ENCODE results near the gene RAB3IL1. TPM values are rescaled to one million over a fixed set of nuclear protein-coding genes. Genes with fewer than 3 reads are reported as not detected.
A peak's percentile ranks its signal among the peaks of the same experiment; 100 is the strongest.

Gene RAB3IL1
- total RNA-seq, 1 donor from 2014 or later, result 10.6 TPM

- no peak for DNase-seq (ENCODE audit: low spot score in 2 of 2, unreplicated experiment in 2 of 2)
- Mint-ChIP-seq H3K4me3 (no peak overlapping the region), H3K36me3 (no peaks in the 10 kb centered on the region), H3K27me3 (ENCODE audit: low read depth) (peaks cover 8% of the 10 kb centered on the region), H3K4me1 (peaks cover 14% of the 10 kb centered on the region), H3K27ac (no peak overlapping the region), H3K9me3 (no peaks in the 10 kb centered on the region)
- TF ChIP-seq CTCF (IDR thresholded peaks at IDR 0.05; ENCODE audit: unreplicated experiment), result no peak
Observed at GRCh38 chr11:61872935-61873565, 44.3 kb downstream of the RAB3IL1 start.

GRCh38 chr11:61871158-61871597, 46.2 kb downstream of the RAB3IL1 start:
- peak overlapping the region; percentile 47 for H3K4me3 Mint-ChIP-seq
- peaks cover 8% of the 10 kb centered on the region for H3K27me3 Mint-ChIP-seq (ENCODE audit: low read depth)
- H3K9me3 Mint-ChIP-seq, result no peaks in the 10 kb centered on the region
- peak; percentile 88 for TF ChIP-seq CTCF (IDR thresholded peaks at IDR 0.05; ENCODE audit: unreplicated experiment)
- peaks cover 17% of the 10 kb centered on the region for H3K4me1 Mint-ChIP-seq
- no peak overlapping the region for H3K27ac Mint-ChIP-seq
- no peaks in the 10 kb centered on the region for H3K36me3 Mint-ChIP-seq
- DNase-seq (ENCODE audit: low spot score in 2 of 2, unreplicated experiment in 2 of 2), result peak; percentile 63 to 86

- no peak overlapping the region for H3K4me3 Mint-ChIP-seq
- H3K4me1 Mint-ChIP-seq, result peaks cover 17% of the 10 kb centered on the region
- H3K9me3 Mint-ChIP-seq, result no peaks in the 10 kb centered on the region
- no peak overlapping the region for H3K27ac Mint-ChIP-seq
- TF ChIP-seq CTCF (IDR thresholded peaks at IDR 0.05; ENCODE audit: unreplicated experiment), result no peak
- no peak for DNase-seq (ENCODE audit: low spot score in 2 of 2, unreplicated experiment in 2 of 2)
- H3K27me3 Mint-ChIP-seq (ENCODE audit: low read depth), result peaks cover 8% of the 10 kb centered on the region
- peaks cover 4% of the 10 kb centered on the region for H3K36me3 Mint-ChIP-seq
Observed at GRCh38 chr11:61870541-61871031, 46.8 kb downstream of the RAB3IL1 start.

GRCh38 chr11:61869708-61870451, 47.5 kb downstream of the RAB3IL1 start:
- H3K27ac Mint-ChIP-seq, result peak overlapping the region; percentile 40
- no peak for DNase-seq (ENCODE audit: low spot score in 2 of 2, unreplicated experiment in 2 of 2)
- H3K36me3 Mint-ChIP-seq, result peaks cover 7% of the 10 kb centered on the region
- H3K4me1 Mint-ChIP-seq, result peaks cover 17% of the 10 kb centered on the region
- no peak overlapping the region for H3K4me3 Mint-ChIP-seq
- no peak for TF ChIP-seq CTCF (IDR thresholded peaks at IDR 0.05; ENCODE audit: unreplicated experiment)
- peaks cover 8% of the 10 kb centered on the region for H3K27me3 Mint-ChIP-seq (ENCODE audit: low read depth)
- no peaks in the 10 kb centered on the region for H3K9me3 Mint-ChIP-seq

GRCh38 chr11:61869429-61869707, 48.0 kb downstream of the RAB3IL1 start:
- Mint-ChIP-seq H3K36me3 (peaks cover 10% of the 10 kb centered on the region), H3K4me1 (peaks cover 17% of the 10 kb centered on the region), H3K27me3 (ENCODE audit: low read depth) (peaks cover 8% of the 10 kb centered on the region), H3K4me3 (no peak overlapping the region), H3K9me3 (no peaks in the 10 kb centered on the region), H3K27ac (peak overlapping the region; percentile 40)
- no peak for DNase-seq (ENCODE audit: low spot score in 2 of 2, unreplicated experiment in 2 of 2)
- no peak for TF ChIP-seq CTCF (IDR thresholded peaks at IDR 0.05; ENCODE audit: unreplicated experiment)

Measured in mesothelial cell of epicardium (in vitro differentiated cells).